HG03280 (cell line): ENCODE results near the gene TNFAIP2.

ENCODE experiments used
- ATAC-seq: cut with Tn5 transposase; IDR thresholded peaks from one replicate; pipeline ENCODE4 v1.9.1; 2021; ENCODE audit warnings: mild to moderate bottlenecking, moderate library complexity; ENCODE audit not compliant: unreplicated experiment

TNFAIP2 gene

DNA sequence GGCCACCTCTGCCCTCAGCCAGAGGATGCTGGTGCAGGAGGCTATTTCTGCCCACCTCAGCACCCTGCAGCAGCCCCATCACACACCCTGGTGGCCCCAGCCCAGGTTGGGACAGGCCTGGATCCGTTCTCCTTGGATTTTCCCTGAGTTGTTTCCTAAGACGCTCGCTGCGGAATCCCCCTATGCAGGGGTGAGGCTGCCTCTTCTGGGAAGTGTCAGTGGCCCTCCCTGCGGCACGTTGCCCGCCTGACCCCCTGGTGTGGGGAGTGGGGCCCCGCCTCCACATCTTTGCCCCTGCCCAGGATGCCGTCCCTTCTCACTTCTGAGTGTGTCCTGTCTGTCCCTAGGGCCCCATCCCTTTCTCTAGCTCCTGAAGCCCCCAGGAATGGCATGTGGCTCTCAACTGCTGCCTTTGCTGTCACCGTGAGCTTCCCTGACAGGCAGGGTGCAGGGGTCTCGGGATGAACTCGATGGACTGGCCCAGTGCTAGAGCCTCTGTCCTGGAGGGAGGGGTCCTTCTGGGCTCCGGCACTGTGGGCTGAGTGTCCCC lies 29.3 kb upstream of the TNFAIP2 start:
- no peak for ATAC-seq

- no peak for ATAC-seq
Measured at GRCh38 chr14:103094406-103095209, 28.7 kb upstream of the TNFAIP2 start, which contains the start of gene EXOC3L4. TSS of gene EXOC3L4 (plus strand) at chr14:103094725. CDS start at chr14:103100220, 5,495 bp downstream.

DNA sequence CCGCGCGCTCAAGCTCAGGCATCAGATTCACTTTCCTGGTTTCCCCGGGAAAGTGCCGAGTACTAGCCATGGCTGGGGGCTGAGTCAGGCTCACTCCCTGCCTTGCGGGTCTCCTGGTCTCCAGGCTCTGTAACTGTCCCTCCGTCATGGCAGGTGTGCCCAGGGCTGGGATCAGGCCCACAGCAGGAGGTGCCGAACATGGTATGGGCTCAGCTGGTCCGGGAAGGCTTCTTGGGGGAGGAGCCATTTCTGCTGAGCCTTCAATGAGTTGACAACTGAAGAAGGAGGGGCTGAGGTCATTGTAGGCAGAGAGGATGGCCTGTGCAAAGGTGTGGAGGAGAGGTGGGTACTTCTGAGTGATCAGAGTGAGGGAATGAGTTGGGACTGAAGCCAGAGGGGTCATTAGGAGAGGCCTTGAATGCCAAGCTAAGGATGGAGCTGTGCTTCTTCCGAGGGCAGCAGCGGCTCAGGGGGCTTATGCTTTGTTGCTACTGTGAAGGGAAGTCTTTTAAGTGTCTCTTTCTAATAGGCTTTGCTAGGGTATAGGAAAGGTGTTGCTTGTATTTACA lies 28.0 kb upstream of the TNFAIP2 start:
- ATAC-seq: no peak

- ATAC-seq: no peak
Measured at GRCh38 chr14:103096387-103096786, 26.9 kb upstream of the TNFAIP2 start.

GRCh38 chr14:103097244-103097993 lies 25.8 kb upstream of the TNFAIP2 start:
- no peak for ATAC-seq

GRCh38 chr14:103097994-103098957 lies 25.0 kb upstream of the TNFAIP2 start:
- no peak for ATAC-seq

- no peak for ATAC-seq
Measured at GRCh38 chr14:103099081-103099732, 24.1 kb upstream of the TNFAIP2 start.

DNA sequence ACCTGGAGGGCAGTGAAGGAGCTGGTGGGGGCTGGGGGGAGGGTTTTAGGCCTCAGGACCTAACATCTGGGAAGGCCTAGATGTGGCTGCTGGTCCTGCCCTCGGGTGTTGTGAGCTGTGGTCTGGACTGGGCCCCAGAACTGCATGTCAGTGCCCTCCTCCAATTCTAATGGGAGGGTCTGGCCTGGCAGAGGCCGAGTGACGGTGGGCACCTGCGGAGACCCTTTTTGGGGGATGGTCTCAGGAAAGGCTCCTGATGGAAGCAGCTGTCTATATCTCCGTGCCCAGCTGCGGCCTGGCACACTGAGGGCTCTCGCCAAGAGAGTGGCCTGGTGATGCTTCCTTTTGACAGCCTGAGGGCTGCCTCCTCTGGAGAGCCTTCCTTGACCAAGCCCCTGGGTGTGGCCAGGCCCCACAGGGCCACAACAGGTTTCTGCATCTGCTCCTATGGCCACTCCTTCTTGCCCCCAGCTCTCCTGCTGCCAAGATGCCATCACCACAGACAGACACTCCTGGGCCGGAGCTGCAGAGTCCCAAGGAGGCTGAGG lies 23.5 kb upstream of the TNFAIP2 start:
- ATAC-seq: no peak

DNA sequence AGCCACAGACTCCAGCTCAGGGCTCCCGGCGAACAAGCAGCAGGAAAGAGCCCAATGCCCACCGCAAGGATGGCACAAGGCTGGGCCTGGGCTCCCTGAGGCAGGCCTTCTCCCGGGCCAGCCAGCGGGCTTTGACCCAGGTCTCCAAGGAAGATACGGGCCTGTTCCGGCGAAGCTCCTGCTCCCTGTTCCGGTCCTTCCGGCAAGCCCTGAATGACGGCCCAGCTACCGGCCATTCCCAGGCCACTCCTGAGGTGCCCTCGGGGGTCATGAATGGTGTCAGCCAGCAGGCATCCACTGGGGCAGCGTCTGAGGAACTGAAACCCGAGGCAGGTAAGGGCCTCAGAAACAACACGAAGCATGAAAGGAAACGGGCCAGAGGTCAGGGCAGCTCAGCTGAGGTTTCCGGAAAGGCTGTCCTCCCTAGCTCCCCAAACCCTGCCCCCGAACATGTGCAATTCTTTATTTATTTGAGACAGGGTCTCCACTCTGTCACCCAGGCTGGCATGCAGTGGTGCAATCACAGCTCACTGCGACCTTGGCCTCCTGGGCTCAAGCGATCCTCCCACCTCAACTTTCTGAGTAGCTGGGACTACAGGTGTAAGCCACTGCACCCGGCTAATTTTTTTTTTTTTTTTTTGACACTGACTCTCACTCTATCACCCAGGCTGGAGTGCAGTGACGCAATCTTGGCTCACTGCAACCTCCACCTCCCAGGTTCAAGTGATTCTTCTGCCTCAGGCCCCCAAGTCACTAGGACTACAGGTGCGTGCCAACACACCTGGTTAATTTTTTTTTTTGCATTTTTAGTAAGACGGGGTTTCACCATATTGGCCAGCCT lies 22.8 kb upstream of the TNFAIP2 start:
- ATAC-seq: peak; percentile 44

GRCh38 chr14:103101257-103101962 lies 21.9 kb upstream of the TNFAIP2 start:
- ATAC-seq: no peak

DNA sequence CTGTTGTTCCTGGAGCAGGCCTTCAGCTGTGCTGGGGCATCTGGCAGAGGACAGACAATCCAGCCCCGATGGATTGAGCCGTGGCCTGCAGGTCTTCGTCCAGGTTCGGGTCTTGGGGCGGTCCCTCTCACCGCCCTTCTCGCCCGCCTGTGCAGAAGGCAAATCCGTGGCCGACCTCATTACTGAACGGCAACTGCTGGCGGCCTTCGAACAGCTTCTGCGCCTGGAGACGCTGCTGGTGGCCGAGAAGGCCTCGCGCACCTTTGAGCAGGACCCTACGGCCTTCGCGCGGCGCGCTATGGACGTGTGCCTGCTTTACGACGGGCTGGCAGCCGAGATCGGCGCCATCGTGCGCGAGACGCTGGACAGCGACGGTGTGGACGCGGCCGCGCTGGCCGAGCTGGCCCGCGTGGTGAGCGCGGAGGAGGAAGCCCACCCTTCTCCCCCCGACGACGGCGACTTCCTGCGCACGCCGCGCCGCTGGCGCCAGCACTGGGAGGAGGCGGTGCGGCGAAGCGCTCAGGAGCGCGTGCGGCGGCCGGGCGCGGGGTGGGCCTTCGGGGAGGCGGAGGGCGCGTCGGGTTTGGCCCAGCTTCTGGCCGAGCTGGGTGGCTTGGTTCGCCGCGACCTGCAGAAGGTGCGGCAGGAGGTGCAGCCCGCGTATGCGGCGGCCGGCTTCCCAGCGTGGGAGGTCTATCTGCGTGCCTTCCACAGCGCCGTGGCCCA lies 21.1 kb upstream of the TNFAIP2 start:
- no peak for ATAC-seq

DNA sequence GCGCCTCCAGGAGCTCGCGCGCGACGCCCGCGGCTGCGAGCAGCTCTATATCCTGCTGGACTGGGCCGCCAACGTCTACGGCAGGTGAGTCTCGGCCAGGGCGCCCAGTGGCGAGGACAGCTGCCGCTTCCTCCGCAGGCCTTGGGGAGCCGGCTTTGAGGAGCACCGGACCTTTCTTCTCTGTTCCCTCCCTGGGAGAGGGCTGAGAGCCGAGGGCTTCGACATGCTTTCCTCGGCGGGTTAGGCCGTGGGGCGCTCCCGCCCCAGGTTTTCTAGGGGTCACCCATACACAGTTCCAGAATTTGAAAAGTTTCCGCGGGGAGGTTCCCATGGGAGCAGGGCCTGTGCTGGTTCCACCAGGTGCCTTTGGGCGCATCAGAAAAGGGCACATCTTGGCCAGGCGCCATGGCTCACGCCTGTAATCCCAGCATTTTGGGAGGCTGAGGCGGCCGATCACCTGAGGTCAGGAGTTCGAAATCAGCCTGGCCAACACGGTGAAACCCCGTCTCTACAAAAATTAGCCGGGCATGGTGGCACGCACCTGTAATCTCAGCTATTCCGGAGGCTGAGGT lies 20.5 kb upstream of the TNFAIP2 start:
- no peak for ATAC-seq

DNA sequence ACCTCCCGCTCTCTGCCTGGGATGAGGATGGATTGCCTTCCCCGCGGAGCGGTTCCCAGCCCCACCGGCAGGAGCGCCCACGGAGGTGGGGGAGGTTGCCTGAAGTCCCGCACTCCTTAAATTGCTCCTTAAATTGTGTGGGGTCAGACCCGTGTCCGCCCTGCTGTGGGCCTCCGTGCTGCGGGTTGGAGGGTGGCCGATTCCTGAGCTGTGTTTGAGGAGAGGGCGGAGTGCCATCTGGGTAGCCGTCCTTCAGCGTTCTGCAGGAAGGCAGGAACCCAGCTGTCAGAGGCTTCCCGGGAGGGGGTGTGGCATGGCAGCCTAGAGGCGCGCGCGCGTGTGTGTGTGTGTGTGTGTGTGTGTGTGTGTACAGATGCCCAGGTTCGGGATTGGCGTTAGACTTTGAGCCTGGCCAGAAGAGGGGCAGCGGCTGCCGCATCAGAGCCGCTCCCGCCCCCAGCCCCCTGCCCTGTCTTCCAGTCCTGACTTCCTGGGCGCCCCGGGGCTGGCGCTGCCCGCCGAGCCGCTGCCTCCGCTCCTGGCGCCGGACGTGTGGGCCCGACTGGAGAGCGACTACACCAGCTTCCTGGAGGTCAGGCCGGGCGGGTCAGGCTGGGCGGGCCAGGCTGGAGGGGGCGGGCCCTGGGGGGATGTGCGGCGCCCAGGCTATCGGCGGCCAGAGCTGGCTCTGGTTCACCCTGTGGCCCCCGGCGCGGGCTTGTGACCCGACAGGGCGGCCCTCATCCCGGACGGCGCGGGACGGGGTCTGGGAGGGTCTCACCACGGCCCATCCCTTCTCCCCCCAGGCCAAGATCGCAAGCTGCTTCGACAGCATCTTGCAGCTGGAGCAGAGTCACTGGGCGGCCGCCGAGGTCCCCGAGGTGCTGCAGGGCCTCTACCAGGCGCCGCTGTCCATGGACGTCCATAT lies 19.5 kb upstream of the TNFAIP2 start:
- no peak for ATAC-seq

DNA sequence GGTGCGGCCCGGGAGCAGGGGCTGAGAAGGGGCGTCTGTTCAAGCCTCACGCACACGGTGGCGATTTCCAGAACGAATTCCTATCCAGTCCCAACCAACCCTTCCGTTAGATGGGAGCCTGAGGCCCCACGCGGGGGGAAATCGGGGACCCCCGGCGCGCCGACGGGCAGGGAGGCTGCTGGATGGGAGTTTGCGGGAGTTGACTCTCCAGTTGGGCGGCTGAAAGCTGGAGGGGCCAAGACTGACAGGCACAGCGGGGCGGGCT lies 18.9 kb upstream of the TNFAIP2 start:
- no peak for ATAC-seq

- ATAC-seq: no peak
Measured at GRCh38 chr14:103104654-103105452, 18.4 kb upstream of the TNFAIP2 start.
